KOPT-K1 (cell line): Measurements from ENCODE around the gene FEZ2.
A peak's percentile ranks its signal among the peaks of the same experiment; 100 is the strongest.

Experiments used
- H3K27ac ChIP-seq: fragments of 200-600 bp; sonication (generic); 2 replicates; pipeline ENCODE4 v1.5.1; 2016; ENCODE audit warnings: antibody characterized with exemption, mild to moderate bottlenecking, low read depth, low read length; ENCODE audit not compliant: poor library complexity, severe bottlenecking
- H3K36me3 ChIP-seq: fragments of 200-600 bp; sonication (generic); 2 replicates; pipeline ENCODE4 v1.5.1; 2017; ENCODE audit warnings: antibody characterized with exemption, mild to moderate bottlenecking, low read length, moderate library complexity; ENCODE audit not compliant: insufficient read depth
- H3K9me3 ChIP-seq: fragments of 200-600 bp; sonication (generic); 2 replicates; pipeline ENCODE4 v1.5.1; 2017; ENCODE audit warnings: antibody characterized with exemption, low read length, mild to moderate bottlenecking; ENCODE audit not compliant: insufficient read depth, poor library complexity, severe bottlenecking

The FEZ2 gene, protein sequence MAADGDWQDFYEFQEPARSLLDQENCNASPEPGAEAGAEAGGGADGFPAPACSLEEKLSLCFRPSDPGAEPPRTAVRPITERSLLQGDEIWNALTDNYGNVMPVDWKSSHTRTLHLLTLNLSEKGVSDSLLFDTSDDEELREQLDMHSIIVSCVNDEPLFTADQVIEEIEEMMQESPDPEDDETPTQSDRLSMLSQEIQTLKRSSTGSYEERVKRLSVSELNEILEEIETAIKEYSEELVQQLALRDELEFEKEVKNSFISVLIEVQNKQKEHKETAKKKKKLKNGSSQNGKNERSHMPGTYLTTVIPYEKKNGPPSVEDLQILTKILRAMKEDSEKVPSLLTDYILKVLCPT

DNA sequence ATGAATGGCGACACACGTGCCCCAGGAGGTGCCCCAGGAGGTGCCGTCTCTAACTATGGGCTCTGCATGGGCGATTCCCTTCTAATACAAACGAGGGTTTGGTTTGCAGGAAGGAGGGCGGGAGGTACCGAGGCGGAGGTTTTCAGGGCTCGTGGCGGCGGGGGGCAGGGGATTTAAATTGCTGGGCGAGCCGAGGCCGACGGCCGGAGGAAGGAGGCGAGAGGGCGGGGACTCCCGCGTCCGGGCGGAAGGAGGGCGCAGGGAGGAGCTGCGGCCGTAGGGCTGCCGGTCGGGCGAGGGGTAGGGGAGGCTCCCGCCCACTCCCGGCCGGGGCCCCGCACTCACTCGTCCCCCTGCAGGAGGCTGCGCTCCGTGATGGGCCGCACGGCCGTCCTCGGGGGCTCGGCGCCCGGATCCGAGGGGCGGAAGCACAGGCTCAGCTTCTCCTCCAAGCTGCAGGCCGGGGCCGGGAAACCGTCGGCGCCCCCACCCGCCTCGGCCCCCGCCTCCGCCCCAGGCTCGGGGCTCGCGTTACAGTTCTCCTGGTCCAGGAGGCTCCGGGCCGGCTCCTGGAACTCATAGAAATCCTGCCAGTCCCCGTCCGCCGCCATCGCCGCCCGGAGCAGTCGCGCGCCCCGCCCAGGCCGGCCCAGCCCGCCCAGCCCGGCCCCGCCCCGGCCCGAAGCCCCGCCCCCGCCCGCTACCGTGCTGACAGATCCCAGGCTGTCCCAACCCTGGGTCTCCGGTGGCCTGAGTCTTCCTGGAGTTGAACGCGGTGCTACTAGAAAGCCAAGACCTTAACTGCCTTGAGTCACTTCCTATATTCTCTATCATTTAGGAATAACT lies at the start of gene FEZ2:
Gene FEZ2, minus strand, starts transcription at position 637 of the 846 bp plus-strand sequence. Its CDS starts 26 bp downstream, at position 611.
- H3K27ac ChIP-seq: peak within 1 kb of the TSS; percentile 61
- H3K9me3 ChIP-seq: no peaks in the 10 kb centered on the region

DNA sequence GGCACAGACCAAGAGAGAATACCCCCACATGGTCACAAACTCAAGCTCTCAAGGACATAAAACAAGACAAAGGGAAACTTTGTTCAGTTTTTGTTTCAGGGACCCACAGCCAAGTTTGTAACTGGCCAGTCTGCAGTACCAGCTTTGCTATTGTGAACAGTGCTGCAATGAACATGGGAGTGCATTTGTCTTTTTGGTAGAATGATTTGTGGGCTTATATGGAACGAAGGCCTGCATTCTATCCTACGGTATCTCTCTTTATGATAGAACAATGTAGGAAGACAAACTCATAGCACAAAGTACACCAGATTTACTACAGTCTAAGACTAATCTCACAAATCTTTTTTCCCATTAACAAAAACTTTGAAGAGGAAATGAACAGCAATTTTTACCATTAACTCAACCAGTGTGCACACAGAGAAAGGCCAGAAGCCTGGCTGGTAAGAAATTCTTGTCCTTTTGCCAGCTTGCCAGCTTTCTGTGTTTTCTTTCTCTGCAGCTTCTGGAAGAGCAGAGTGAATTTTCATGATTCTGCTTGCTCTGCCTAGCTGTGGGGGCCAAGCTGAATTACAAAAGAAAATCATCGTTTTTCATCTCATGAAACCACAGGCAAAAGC lies 37.1 kb upstream of the FEZ2 start:
- Histone ChIP-seq H3K27ac (no peak overlapping the region), H3K9me3 (no peaks in the 10 kb centered on the region), H3K36me3 (no peaks in the 10 kb centered on the region)

More for the DNA sequence above, at the start of gene FEZ2:
- peaks cover 6% of the 10 kb centered on the region; the same call in 1 of the 2 replicates for H3K36me3 ChIP-seq

DNA sequence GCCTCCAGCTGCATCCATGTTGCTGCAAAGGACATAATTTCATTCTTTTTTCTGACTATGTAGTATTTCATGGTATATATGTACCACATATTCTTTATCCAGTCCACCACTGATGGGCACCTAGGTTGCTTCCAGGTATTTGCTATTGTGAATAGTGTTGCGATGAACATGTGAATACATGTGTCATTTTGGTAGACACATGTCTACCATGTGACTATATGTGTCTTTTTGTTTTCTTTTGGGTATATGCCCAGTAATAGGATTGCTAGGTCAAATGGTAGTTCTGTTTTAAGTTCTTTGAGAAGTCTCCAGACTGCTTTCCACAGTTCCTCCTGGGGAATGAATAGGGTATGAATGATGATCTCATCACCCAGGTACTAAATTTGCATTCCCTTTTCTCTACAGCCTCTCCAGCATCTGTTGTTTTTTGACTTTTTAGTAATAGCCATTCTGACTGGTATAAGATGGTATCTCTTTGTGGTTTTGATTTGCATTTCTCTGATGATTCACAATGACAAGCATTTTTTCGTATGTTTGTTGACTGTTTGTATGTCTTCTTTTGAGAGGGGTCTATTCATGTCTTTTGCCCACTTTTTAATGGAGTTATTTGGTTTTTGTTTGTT lies 35.6 kb upstream of the FEZ2 start:
- H3K9me3 ChIP-seq: no peaks in the 10 kb centered on the region
- H3K27ac ChIP-seq: no peak overlapping the region
- no peaks in the 10 kb centered on the region for H3K36me3 ChIP-seq

DNA sequence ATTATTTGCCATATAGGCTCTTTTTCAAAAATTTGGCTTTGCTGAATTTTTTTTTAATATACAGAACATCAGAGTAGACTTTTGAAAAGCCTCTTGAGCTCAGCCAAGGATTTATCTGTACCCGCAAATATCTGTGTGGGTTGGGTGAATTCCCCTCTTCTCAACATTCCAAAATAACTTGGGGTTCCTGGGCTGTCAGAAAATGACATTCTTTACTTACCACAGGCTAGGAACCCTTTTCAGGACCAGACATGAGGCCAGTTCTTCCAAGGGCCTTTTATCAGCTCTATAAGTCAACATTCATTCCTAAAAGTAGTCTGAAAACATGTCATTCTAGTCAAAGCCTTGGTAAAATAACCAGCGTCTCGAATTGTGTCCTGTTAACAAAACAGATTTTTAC lies 28.8 kb upstream of the FEZ2 start:
- Histone ChIP-seq H3K9me3 (peaks cover 12% of the 10 kb centered on the region), H3K36me3 (no peaks in the 10 kb centered on the region), H3K27ac (no peak overlapping the region)

DNA sequence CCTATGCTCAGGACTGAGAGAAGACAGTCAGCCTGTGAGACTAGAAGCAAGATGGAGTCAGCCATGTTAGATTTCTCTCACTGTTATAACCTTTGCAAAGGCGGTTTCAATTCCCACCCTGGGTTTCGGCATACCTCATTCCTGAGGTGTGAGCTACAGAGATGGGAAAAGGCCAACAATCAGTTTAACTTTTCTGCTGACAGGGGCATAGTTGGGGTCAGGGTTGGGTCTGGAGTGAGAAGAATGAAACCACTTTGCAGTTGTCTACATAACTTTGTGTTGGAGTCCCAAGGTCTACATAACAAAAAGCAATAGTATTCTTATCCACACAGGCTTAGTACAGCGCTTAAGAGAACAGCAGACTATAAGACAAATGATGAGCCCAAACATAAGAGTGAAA lies 28.1 kb upstream of the FEZ2 start:
- Histone ChIP-seq H3K36me3 (no peaks in the 10 kb centered on the region), H3K27ac (no peak overlapping the region)

DNA sequence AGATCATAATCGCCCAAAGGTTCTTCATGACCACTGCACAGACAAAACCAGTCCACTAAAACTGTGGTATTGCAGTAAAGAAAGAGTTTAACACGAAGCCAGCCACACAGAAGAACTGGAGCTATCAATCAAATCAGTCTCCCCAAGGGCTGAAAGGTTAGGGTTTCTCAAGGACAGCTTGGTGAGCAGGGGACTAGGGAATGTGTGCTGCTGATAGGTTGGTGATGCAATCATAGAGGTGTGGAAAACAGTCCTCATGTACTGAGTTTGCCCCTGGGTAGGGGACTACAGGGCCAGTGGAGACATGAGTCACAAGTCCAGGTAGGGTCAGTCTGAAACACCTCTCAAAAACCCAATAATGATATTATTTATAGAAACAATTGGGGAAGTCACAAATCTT lies 27.3 kb upstream of the FEZ2 start:
- H3K27ac ChIP-seq: no peak overlapping the region
- no peaks in the 10 kb centered on the region for H3K36me3 ChIP-seq
- peaks cover 12% of the 10 kb centered on the region for H3K9me3 ChIP-seq

More for the DNA sequence above, 28.1 kb upstream of the FEZ2 start:
- H3K9me3 ChIP-seq: peaks cover 12% of the 10 kb centered on the region

DNA sequence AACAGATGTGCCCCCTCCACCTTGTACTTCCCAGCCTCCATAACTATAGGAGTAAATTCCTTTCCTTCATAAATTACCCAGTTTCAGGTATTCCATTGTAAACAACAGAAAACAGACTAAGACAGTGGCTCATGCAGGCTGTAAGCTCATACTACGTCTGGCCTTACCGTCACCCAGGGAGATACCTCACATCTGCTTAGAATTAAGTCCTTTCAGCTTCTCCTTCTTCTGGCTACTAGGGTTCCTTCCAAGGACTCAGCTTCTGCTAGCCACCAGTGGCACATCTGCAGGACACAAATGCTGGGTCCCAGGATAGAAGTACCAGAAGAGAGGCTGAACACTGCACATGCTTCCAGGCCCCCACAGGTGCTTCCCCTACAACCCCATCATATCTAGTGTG lies 22.4 kb upstream of the FEZ2 start:
- Histone ChIP-seq H3K36me3 (no peaks in the 10 kb centered on the region), H3K9me3 (peaks cover 6% of the 10 kb centered on the region), H3K27ac (no peak overlapping the region)

DNA sequence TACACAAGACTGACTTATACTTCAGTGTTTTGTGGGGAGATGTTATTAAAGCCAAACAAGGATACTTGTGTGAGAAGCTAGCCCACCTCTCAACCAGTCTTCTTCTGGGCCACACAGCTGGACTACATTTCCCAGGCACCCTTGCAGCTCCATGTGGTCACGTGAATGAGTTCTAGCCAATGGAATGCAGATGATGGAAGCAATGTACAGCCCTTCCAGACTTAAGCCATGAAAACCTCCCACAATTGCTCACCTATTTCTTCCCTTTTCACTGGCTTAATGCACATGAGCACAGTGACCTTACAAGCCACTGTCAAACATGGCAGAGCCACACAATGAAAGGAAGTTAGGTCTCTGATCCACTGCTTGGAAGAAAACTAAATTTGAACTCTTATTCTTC lies 20.4 kb upstream of the FEZ2 start:
- Histone ChIP-seq H3K36me3 (no peaks in the 10 kb centered on the region), H3K9me3 (no peaks in the 10 kb centered on the region), H3K27ac (no peak overlapping the region)

DNA sequence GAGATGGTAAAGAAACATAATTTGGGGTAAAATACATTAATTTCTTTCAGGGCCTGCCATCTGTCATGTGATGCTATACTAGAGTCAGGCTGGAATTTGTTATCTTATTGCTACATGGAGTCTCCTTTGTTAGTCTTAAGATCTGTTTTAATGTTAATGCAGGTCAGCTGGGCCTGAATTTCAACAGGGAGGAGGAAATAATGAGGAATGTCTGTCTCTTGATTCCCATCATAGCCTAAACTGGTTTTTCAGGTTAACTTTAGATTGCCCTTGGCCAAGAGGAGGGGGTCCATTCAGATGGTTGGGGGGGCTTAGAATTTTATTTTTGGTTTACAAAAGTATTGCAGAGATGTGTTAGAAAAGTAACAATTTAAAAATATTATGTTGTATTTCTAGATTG lies 19.0 kb upstream of the FEZ2 start:
- no peaks in the 10 kb centered on the region for H3K9me3 ChIP-seq
- no peak overlapping the region for H3K27ac ChIP-seq
- no peaks in the 10 kb centered on the region for H3K36me3 ChIP-seq

DNA sequence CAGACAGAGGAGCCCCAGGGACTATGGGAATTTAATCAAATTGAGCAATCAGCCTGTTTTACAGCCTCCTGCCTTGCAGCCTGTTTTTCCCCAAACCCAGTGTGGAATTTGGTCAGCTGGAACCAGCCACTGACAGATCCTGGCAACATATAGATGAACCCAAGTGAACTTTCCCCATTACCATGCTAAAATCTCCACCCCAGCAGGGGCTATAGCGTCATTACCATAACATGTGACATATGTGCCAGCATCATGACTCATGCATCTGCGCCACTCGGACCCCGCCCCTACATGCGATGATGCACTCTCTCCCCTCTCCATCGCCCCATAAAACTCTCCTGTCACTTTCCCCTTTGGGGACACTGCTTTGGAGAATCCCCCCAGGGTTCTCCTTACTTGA lies 17.3 kb upstream of the FEZ2 start:
- Histone ChIP-seq H3K27ac (no peak overlapping the region), H3K9me3 (no peaks in the 10 kb centered on the region), H3K36me3 (no peaks in the 10 kb centered on the region)

DNA sequence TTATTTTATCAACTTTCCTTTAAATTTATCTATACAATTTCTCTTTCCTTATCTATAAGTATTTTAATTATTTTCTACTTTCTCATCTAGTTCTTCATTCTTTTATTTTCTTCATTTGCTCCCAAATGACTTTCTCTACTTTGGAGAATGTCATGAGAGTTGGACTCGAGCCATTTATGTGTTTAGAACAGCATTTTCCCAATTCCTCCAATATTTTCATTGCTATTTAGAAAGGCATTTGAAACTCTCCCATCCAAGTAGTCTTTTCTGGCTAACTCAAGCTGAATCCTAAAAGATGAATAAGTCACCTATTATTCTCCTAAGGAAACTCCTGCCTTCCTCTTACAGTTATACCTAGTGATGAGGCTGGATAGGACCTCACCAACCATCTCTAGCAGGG lies 15.8 kb upstream of the FEZ2 start:
- Histone ChIP-seq H3K36me3 (no peaks in the 10 kb centered on the region), H3K27ac (no peak overlapping the region), H3K9me3 (no peaks in the 10 kb centered on the region)

DNA sequence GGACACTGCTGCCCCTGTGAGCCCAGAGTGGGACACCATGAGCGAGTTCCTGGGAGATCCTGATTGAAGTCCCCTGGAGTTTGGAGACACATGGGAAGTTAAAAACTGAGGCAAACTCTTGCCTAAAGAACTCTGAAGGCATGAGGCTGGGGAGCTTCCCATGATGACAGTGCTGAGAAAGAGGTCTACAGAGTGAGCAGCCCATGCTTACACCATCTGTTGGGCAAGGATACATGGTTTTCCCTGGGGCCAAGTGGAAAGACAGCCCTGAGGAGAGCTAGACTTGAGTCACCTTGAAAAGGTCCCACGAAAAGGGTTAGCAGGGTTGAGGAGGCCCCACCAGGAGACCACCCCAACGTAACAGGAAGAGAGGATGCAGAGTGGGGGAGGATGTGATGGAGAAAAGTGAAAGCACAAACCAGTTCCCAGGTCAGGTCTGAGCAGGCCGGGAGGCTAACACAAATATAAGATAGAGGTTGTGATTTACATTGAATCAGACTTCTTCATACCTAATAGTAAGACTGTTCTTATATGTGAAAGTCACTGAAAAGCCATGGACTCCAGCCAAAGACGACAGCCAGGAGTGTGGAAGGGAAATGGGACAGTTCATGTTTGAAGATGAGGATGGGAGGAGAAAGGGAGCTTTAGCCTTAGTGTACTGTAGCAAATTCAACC lies 13.5 kb upstream of the FEZ2 start:
- Histone ChIP-seq H3K36me3 (no peaks in the 10 kb centered on the region), H3K27ac (no peak overlapping the region), H3K9me3 (no peaks in the 10 kb centered on the region)

DNA sequence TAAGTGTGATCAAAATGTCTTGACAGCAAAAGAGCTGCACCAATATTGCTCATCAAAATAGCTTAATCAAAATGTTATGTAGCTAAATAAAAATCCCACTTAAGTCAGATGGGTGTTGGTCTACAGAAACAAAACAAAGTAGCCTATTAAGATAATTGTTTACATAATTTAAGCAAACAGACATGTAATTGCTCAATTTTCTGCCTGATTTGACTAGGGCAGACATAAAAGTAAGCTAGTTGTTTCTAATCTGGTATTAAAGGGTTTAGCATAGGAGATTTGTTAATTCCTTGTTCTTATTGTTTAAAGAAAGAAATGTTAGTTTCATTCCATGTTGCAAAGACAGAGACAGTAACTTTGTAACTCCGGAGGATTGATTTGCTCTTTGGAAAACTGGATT lies 11.5 kb upstream of the FEZ2 start:
- Histone ChIP-seq H3K9me3 (no peaks in the 10 kb centered on the region), H3K27ac (no peak overlapping the region), H3K36me3 (no peaks in the 10 kb centered on the region)

DNA sequence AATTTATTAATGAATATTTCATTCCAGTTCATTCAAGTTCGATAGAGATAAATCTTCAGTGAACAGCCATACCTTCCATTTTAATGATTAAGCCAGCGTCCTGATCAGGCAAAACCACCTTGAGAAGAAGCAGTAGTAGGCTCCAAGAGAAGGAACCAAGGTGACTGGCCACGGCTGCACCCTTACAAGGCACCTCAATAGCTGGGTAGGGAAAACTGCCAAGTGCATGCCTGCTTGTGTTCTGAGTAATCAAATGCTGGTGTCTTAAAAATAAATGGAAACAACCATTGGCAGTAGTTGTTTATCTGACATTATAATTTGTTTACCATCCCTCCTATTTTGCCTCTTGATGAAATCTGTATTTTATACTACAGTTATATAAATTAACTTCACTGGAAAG lies 10.0 kb upstream of the FEZ2 start:
- no peaks in the 10 kb centered on the region for H3K36me3 ChIP-seq
- H3K9me3 ChIP-seq: no peaks in the 10 kb centered on the region
- H3K27ac ChIP-seq: no peak overlapping the region
